Inflammatory macrophage (primary cell): ENCODE measurements around the gene SLC18A3.

Source experiments
- DNase-seq, 2 donors: peaks; one replicate each; pipeline ENCODE4 v3.0.0-alpha.2; 2020 to 2022

SLC18A3 gene

DNA sequence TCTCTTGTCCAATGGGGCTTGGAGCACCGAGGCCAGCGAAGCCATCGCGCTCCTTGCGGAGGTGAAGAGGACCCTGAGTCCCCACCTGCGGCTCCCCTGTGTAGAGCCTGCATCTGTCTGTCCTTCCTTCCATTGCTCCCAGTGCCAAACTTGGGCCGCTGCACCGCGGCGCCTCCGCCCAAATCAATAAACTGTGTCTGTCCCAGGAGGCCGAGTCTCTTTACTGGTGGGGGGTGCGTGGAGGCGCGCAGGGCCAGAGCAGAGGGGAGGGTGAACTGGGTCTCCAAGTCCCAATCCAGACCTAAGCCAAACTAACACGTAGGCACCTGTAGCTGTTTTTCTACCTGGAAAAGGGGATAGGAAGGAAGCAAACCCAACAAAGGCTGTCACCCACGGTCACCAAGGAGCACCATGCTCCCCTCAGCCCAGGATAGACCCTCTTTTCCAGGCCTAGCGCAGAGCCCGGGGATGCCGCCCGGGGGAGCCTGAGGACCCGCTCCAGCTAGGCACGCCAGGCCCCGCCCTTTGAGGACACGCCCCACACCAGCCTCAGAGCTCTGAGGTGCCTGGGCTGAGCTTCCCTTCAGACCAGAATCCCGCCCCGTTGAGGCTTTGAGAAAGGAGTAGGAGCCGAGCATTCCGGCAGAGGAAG is 2.5 kb downstream of the SLC18A3 start:
- no peak for DNase-seq

- DNase-seq, result no peak
These were observed 3.2 kb downstream of the SLC18A3 start for GRCh38 chr10:49613165-49613881.

DNA sequence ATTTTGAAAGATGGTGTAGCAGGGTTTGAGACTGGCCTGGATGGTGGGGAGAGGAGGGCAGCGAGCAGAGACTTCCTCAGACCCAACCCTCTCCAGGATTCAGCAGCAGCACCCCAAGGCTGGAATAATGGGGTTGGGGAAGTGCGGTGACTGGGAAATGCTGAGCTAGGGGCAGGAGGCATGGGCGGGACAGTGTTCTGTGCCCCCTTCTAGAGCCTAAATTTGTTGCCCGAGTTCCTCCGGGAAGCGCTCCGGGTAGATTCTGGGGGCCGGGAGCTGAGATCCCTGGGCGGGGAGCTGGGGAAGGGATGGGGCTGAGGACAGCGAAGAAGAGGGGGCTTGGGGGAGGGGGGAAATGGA is 3.8 kb downstream of the SLC18A3 start, which contains the start of gene CHAT:
Gene CHAT (plus strand): TSS at position 156 of the 360 bp plus-strand sequence. CDS start 153 bp downstream, at position 309.
- no peak for DNase-seq

GRCh38 chr10:49614242-49615198 is 4.4 kb downstream of the SLC18A3 start:
- DNase-seq, result no peak

- no peak for DNase-seq
These were observed 5.1 kb downstream of the SLC18A3 start for GRCh38 chr10:49615213-49615612.

DNA sequence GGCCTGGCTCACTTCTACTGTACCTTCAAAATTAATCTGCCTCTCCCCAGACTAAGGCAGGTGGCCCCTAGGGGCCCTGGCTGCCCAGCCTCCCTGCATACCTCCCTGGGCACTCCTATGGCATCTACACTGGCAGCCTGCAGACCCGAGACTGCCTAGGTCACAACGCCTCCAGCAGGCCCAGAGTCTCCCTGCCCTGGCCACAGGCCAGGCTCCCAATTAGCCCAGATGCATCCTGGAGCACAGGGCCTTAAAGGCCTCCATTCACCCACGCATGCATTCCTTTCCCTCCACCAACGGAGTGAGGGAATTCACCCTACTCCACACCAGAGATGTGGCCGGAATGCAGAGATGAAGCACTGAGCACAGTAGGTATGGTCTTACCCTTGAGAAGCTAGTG is 5.6 kb downstream of the SLC18A3 start:
- DNase-seq, result no peak

DNA sequence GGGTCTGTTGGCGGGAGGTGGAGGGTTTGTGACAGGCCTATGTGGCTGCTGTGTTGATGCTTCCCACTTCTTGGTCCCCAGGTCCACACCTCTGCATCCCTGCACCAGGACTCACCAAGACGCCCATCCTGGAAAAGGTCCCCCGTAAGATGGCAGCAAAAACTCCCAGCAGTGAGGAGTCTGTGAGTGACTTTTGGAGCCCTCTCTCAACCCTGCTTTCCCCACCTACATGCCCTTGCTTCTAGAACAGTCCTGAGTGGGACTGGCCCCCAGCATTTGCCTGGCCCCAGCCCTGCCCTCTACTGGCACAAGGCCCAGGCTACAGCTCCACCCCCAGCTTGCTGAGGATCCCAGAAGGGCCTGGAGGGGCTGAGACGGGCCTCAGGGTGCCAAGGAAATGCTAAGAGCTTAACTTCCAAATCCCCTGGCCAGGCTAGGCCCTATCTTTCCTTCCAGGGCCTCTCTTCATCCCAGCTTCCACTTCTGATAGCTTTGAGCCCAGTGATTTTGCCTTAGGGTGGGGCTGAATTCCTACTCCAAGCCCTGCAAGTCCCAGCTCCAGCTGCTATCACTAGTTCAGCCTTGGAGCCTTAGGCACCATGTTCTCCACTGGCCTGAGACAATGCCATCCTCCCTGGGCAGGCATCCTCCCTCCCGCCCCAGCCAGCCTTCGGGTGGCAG is 6.5 kb downstream of the SLC18A3 start:
- no peak for DNase-seq

DNA sequence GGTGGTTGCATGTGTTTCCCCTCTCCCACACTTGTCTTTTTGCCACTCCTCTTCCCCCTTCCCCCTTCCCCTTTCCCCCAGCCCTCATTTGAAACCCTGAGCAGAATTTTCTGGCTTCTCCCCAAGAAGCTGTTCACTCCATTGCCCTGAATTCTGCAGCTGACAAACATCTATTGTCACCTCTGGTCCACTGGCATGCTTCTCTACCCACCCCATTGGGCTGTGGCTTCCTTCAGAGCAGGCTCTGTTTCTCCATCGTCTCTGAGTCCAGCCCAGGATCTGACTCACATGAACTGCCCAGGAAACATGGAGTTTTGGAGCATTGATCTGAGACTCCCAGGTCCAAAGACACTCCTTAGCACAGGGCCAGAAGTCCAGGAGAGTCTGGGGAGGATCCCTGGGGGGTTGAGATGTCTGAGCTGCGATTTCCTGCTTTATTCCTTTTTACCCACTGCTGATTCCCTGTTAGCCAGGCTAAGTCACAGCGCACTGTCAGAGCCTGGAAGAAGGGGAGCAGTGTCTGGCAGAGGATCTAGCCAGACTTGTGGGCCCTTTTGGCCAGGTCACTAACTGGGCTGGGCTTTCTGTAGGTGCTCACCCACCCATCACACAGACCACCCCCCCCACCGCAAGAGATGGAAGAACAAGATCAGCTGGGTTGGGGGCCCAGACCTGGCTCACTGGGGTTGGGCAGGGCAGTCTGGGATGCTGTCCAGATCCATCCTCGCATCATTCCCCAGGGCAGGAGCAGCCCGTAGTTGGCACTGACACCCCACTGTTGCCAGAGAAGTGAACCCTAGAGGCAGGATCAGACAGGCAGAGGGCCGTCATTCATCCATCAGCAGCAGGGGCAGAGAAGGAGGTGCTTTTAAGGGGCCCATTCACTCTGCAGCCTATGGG is 7.3 kb downstream of the SLC18A3 start:
- no peak for DNase-seq

DNA sequence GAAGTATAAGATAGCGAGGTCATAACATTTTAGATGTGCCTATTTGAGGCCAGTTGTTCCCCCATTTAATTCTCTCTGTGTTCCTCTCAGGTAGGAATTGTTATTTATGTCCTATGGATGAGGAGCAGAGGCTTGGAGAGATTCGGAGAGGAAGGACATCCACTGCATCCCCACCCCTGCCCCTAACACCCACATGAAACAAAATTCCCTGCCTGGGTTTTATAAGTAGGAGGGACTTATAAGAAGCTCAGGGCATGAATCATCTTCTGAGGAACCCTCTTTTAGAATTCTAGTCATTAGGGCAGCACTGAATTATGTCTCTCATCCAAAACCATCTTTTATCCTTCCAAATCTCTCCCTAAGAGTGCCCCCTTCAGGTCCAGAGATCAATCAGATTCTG is 8.7 kb downstream of the SLC18A3 start:
- DNase-seq, result no peak

DNA sequence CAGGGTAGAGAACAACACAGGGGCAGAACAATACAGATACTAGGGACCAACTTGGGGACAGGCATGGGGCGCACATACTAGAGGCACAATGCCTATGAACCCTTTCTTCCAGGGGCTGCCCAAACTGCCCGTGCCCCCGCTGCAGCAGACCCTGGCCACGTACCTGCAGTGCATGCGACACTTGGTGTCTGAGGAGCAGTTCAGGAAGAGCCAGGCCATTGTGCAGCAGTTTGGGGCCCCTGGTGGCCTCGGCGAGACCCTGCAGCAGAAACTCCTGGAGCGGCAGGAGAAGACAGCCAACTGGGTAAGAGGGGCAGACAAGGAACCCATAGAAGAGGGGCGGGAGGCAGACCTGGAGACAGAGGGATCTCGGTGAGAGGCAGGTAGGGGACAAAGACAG is 9.5 kb downstream of the SLC18A3 start:
- DNase-seq, result no peak

GRCh38 chr10:49620286-49620810 is 10.2 kb downstream of the SLC18A3 start:
- no peak for DNase-seq

DNA sequence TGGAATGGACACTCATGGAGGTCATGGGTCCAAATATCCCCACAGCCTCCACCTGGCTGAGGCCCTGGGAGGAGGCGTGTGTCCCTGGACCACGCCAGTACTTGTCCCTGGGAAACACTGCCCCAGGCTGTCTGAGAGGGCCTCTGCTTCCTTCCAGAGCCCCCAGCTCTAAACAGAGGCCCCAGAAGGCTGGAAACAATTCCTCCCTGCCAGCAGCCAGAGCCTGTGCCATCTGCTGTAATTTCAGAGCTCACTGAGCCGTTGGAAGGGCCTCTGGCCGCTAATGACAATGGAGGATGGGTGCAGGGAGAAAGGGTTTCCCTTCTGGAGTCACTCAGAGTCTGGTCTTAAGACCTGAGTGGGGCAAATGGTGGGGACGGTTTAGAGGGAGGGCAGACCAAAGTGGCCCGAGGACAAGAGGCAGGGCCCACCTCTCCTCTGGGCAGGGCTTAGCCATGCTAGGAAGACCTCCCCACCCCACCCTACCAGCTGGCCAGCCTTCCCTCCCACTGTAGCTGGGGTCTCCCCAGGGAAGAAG is 10.8 kb downstream of the SLC18A3 start:
- no peak for DNase-seq

GRCh38 chr10:49621561-49621960 is 11.5 kb downstream of the SLC18A3 start:
- DNase-seq, result no peak

DNA sequence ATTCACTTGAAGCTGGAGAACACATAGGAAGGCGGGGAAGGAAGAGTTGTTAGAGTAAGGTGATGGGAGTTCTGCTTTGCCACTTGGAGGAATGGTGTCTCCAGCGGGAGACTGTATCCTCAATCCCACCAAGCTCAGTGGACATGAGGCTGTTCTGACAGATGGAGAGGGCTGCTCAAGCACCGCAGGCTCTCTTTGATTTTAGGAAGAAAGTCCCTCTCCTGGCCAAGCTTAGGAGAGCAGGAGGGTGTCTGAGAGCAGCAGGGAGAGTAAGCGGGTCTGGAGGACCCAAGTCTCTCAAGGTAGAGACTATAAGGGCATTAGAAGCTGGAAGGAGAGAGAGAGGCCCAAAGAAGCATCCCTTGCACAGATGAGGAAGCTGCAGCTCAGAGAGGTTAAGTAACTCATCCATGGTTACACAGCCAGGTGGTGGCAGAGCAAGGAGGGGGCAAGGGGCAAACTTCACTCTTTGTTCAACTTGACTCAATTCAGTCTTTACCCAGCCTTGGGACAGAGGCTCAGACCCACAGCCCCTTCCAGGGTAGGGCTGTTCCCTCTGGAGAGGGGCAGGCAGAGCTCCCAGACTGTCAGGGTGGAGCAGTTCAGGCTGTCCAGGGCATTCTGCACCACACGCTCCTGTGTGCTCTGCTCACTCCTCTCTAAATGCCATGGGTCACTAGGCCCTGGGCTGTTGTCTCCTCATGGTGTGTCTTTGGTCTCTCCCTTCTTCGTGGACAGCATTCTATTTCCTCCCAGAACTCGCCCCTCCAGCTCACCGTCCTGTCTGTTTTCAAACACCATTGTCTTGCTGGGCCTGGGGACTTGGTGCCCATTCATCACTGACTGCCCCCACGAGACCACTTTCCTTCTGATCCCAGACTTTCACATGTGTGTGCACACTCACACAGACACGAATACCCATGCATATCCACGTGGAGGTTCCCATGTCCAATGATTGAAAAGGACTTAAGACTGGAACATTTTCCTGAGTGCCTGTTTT is 12.6 kb downstream of the SLC18A3 start:
- no peak for DNase-seq

DNA sequence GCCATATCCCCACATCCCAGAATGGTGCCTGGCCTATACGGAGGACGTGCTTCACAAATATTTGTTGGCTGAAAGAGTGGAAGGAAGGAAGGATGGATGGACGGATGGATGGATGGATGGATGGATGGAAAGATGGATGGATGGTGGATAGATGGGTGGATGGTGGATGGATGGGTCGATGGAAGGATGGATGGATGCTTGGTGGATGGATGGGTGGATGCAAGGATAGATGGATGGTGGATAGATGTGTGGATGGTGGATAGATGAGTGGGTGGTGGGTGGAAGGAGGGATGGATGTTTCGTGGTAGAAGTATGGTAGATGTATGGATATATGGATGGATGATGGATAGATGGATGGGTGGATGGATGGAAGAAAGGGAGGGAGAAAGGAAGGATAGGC is 14.5 kb downstream of the SLC18A3 start:
- no peak for DNase-seq

DNA sequence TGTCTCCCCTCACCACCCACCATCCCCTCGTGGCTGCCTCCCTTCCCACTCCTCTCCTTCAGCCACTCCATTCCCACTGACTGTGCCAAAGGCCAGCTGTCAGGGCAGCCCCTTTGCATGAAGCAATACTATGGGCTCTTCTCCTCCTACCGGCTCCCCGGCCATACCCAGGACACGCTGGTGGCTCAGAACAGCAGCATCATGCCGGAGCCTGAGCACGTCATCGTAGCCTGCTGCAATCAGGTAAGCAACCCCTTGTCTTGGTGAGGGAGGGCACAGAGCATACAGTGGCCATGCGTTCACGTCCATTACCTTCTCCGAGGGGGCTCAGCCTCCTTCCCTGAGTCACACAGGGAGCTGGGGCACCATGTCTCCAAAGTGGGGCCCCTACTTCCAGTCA is 15.3 kb downstream of the SLC18A3 start:
- no peak for DNase-seq

DNA sequence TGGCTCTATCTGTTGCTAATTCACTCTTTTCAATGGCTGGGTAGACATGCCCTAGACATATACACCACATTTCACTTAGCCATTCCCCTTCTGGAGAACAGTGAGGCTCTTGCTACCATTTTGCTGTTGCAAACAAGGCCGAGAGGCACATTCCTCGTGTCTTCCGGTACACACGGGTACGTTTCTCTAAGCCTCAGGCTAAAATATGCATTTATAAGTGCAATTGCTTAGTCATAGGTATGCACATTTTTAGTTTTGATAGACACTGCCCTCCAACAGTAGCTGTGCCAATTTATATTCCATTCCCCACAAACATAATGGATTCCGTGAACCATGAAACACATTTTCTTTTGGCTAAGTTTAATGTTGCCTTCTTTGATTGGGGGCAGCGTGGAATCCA is 16.9 kb downstream of the SLC18A3 start:
- DNase-seq, result no peak

- no peak for DNase-seq
These were observed 17.6 kb downstream of the SLC18A3 start for GRCh38 chr10:49627644-49628247.

DNA sequence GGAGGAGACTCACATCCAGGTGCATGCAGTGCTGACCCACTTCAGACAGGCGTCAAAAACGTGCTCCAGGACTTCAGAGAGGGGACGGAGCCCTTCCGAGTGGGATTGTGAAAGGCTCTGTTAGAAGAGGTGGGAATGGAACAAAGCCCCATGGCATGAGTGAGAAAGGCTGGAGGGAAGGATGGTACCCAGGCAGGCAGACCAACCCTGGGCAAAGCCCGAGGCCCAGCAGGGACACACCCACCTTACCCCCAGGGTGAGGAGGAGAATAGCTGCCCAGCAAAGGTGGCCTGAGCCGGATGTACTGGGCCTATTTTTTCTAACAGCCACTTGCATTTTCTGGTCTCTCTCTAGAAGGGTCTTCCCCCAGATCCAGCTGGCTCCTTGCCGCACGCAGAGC is 18.5 kb downstream of the SLC18A3 start:
- DNase-seq, result no peak
